Measurements from ENCODE around the gene FCRL4.

The FCRL4 gene

DNA sequence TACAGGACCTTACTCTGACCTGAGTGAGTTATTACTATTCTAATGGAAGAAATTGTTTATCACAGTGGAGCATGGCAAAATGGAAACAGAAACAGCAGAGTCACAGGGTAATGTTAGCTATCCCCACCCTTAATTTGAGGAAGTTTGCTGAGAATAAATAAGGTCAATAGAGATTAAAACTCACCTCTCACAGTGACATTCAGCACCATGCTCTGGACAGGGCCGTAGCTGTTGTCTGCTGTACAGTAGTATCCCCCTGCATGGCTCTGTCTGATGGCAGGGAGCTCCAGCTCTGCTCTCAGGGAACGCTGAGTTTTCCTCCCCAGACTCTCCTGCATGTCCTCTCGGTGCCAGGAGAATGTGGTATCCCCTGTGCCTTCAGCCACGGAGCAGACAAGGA, 11.9 kb downstream of the FCRL4 start:
- Histone ChIP-seq H3K4me3 (ENCODE audit: low read length in 2 of 2) (peak overlapping the region in 1 of 2 donors; percentile 43), H3K14ac (ENCODE audit: low read length) (no peak overlapping the region), H3K27me3 (ENCODE audit: control insufficient read depth in 3 of 3, insufficient read depth in 3 of 3, low read depth in 1 of 3, low read length in 3 of 3) (peaks cover 0 to 5% (median 0%) of the 10 kb centered on the region in 3 experiments), H3K36me3 (replicated peaks in 1 of 2; ENCODE audit: control insufficient read depth in 2 of 2, insufficient read depth in 2 of 2, low read length in 2 of 2) (no peaks in the 10 kb centered on the region), H3K4me1 (ENCODE audit: control insufficient read depth in 2 of 2, insufficient read depth in 1 of 2, low read depth in 1 of 2, low read length in 2 of 2) (no peaks in the 10 kb centered on the region), H3K4me2 (ENCODE audit: insufficient read depth, low read length, poor library complexity, severe bottlenecking) (no peak overlapping the region), H3K4ac (ENCODE audit: low read length) (no peak overlapping the region), H2AK5ac (ENCODE audit: low read depth, low read length) (no peak overlapping the region), H3K79me1 (ENCODE audit: low read depth, low read length) (no peaks in the 10 kb centered on the region), H4K8ac (ENCODE audit: low read depth, low read length) (no peak overlapping the region), H2BK120ac (ENCODE audit: low read depth, low read length) (no peak overlapping the region), H3K18ac (ENCODE audit: low read length) (no peak overlapping the region), H3K23ac (ENCODE audit: low read depth, low read length, poor library complexity) (no peak overlapping the region), H2AFZ (ENCODE audit: low read length) (no peak overlapping the region), H3K9ac (ENCODE audit: low read depth, low read length, poor library complexity) (no peak overlapping the region), H4K91ac (ENCODE audit: low read depth, low read length, poor library complexity) (no peak overlapping the region), H3K9me3 (replicated peaks in 1 of 2; ENCODE audit: control insufficient read depth in 2 of 2, insufficient read depth in 1 of 2, low read depth in 1 of 2, low read length in 2 of 2) (no peaks in the 10 kb centered on the region), H2BK15ac (ENCODE audit: low read length) (no peak overlapping the region), H2BK5ac (ENCODE audit: low read length) (no peak overlapping the region), H3K27ac (replicated peaks; ENCODE audit: low read length) (no peak overlapping the region), H2BK12ac (ENCODE audit: low read length) (no peak overlapping the region)
- DNase-seq (ENCODE audit: low spot score) = no peak
- no CpG with 5 or more reads among the region's 4 CpGs for WGBS, 2 donors (ENCODE audit: extremely low coverage in 2 of 2, insufficient read length in 2 of 2, insufficient replicate concordance in 1 of 2)

DNA sequence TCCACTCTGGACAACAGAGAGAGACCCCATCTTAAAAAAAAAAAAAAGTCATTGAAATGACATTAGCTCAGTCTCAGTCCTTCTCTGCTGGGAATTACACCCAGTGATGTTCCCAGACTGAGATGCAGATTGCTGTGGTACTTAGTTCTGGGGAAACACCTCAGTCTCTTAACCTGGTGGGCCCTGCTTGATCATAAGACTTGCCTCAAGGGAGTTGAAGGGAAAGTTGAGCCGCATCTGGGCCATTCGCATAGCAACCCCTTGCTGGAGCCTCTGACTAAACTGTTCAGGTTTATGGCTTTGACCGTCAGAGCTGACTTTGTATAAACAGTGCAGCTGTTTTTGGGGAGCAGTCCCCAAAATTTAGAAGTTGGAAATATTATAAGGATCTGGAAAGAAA, 13.4 kb downstream of the FCRL4 start:
- H3K36me3 ChIP-seq (replicated peaks in 1 of 2; ENCODE audit: control insufficient read depth in 2 of 2, insufficient read depth in 2 of 2, low read length in 2 of 2) = no peaks in the 10 kb centered on the region
- no peak overlapping the region for H2AK5ac ChIP-seq (ENCODE audit: low read depth, low read length)
- H3K23ac ChIP-seq (ENCODE audit: low read depth, low read length, poor library complexity) = no peak overlapping the region
- H2AFZ ChIP-seq (ENCODE audit: low read length) = no peak overlapping the region
- H3K4ac ChIP-seq (ENCODE audit: low read length) = no peak overlapping the region
- no peak overlapping the region for H2BK15ac ChIP-seq (ENCODE audit: low read length)
- H2BK12ac ChIP-seq (ENCODE audit: low read length) = no peak overlapping the region
- H3K9me3 ChIP-seq (replicated peaks in 1 of 2; ENCODE audit: control insufficient read depth in 2 of 2, insufficient read depth in 1 of 2, low read depth in 1 of 2, low read length in 2 of 2) = no peaks in the 10 kb centered on the region
- H3K27ac ChIP-seq (replicated peaks; ENCODE audit: low read length) = no peak overlapping the region
- H4K91ac ChIP-seq (ENCODE audit: low read depth, low read length, poor library complexity) = no peak overlapping the region
- no peak overlapping the region for H3K4me2 ChIP-seq (ENCODE audit: insufficient read depth, low read length, poor library complexity, severe bottlenecking)
- no peak overlapping the region for H2BK5ac ChIP-seq (ENCODE audit: low read length)
- no peaks in the 10 kb centered on the region for H3K4me1 ChIP-seq (ENCODE audit: control insufficient read depth in 2 of 2, insufficient read depth in 1 of 2, low read depth in 1 of 2, low read length in 2 of 2)
- H3K18ac ChIP-seq (ENCODE audit: low read length) = no peak overlapping the region
- no peak overlapping the region for H4K8ac ChIP-seq (ENCODE audit: low read depth, low read length)
- peaks cover 0 to 5% (median 0%) of the 10 kb centered on the region in 3 experiments for H3K27me3 ChIP-seq (ENCODE audit: control insufficient read depth in 3 of 3, insufficient read depth in 3 of 3, low read depth in 1 of 3, low read length in 3 of 3)
- no peak overlapping the region for H3K14ac ChIP-seq (ENCODE audit: low read length)
- H2BK120ac ChIP-seq (ENCODE audit: low read depth, low read length) = no peak overlapping the region
- no CpG with 5 or more reads among the region's 3 CpGs for WGBS, 2 donors (ENCODE audit: extremely low coverage in 2 of 2, insufficient read length in 2 of 2, insufficient replicate concordance in 1 of 2)
- no peak overlapping the region for H3K9ac ChIP-seq (ENCODE audit: low read depth, low read length, poor library complexity)
- no peaks in the 10 kb centered on the region for H3K79me1 ChIP-seq (ENCODE audit: low read depth, low read length)
- no peak for DNase-seq (ENCODE audit: low spot score)
- H3K4me3 ChIP-seq (ENCODE audit: low read length in 2 of 2) = no peak overlapping the region

DNA sequence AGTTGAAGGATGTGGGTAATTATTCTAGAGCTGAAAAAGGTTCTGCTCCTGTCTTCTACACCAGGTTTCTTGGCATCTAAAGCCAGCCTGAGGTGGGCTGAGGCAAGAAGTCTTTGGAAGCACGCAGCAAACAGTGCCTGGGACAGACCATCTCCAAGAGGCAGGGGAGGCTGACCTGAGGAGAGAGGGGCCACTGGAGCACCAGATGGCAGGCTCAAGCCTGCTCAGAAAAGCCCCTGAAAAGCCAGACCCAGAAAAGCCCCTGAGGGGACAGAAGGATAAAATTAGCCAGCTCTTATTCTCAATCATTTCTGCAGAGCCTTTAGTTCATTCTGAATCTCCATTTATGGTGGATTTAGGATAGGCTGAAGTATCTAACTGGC, 17.1 kb downstream of the FCRL4 start:
- Histone ChIP-seq H3K4ac (ENCODE audit: low read length) (no peak overlapping the region), H2AK5ac (ENCODE audit: low read depth, low read length) (no peak overlapping the region), H3K79me1 (ENCODE audit: low read depth, low read length) (no peaks in the 10 kb centered on the region), H3K36me3 (replicated peaks in 1 of 2; ENCODE audit: control insufficient read depth in 2 of 2, insufficient read depth in 2 of 2, low read length in 2 of 2) (no peaks in the 10 kb centered on the region), H3K27me3 (ENCODE audit: control insufficient read depth in 3 of 3, insufficient read depth in 3 of 3, low read depth in 1 of 3, low read length in 3 of 3) (no peaks in the 10 kb centered on the region), H3K18ac (ENCODE audit: low read length) (no peak overlapping the region), H2BK12ac (ENCODE audit: low read length) (no peak overlapping the region), H4K8ac (ENCODE audit: low read depth, low read length) (no peak overlapping the region), H3K9ac (ENCODE audit: low read depth, low read length, poor library complexity) (no peak overlapping the region), H3K4me1 (ENCODE audit: control insufficient read depth in 2 of 2, insufficient read depth in 1 of 2, low read depth in 1 of 2, low read length in 2 of 2) (no peaks in the 10 kb centered on the region), H3K27ac (replicated peaks; ENCODE audit: low read length) (no peak overlapping the region), H2BK15ac (ENCODE audit: low read length) (no peak overlapping the region), H2BK120ac (ENCODE audit: low read depth, low read length) (no peak overlapping the region), H3K23ac (ENCODE audit: low read depth, low read length, poor library complexity) (no peak overlapping the region), H2AFZ (ENCODE audit: low read length) (no peak overlapping the region), H3K9me3 (replicated peaks in 1 of 2; ENCODE audit: control insufficient read depth in 2 of 2, insufficient read depth in 1 of 2, low read depth in 1 of 2, low read length in 2 of 2) (no peaks in the 10 kb centered on the region), H3K14ac (ENCODE audit: low read length) (no peak overlapping the region), H3K4me3 (ENCODE audit: low read length in 2 of 2) (no peak overlapping the region), H2BK5ac (ENCODE audit: low read length) (no peak overlapping the region), H3K4me2 (ENCODE audit: insufficient read depth, low read length, poor library complexity, severe bottlenecking) (no peak overlapping the region), H4K91ac (ENCODE audit: low read depth, low read length, poor library complexity) (no peak overlapping the region)
- DNase-seq (ENCODE audit: low spot score) = no peak
- WGBS, 2 donors (ENCODE audit: extremely low coverage in 2 of 2, insufficient read length in 2 of 2, insufficient replicate concordance in 1 of 2) = no CpG with 5 or more reads among the region's 1 CpG

DNA sequence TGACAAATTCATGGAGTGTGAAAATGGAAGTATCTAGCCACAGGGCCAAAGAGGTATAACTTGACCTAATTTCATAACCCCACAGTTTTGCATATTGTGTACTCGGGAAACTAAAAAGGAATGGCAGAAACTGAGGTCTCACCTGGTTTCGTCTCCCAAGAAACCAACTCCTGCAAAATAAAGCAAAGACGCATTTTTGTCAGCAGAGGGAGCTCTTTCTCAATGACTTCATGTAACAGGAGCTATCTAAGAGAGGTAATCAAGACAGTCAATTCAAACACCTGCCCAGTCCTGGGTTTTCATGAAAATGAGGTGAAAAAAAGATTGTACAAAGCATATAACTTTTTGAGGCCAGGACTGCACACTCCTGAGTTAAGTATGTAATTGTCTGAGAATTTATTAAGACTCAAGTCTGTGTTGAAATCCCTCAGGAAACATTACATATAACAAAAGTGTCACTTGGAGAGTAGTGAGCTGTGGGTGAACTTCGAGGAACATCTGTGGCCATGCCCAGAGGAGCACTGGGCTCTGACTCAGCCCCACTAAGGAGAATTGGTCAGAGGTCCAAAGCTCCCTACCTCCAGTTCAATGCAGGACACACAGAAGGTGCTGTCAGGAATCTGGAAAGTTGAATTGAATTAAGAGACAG, 17.6 kb downstream of the FCRL4 start:
- H3K23ac ChIP-seq (ENCODE audit: low read depth, low read length, poor library complexity) = no peak overlapping the region
- H3K4me3 ChIP-seq (ENCODE audit: low read length in 2 of 2) = no peak overlapping the region
- no peaks in the 10 kb centered on the region for H3K27me3 ChIP-seq (ENCODE audit: control insufficient read depth in 3 of 3, insufficient read depth in 3 of 3, low read depth in 1 of 3, low read length in 3 of 3)
- no peak overlapping the region for H4K91ac ChIP-seq (ENCODE audit: low read depth, low read length, poor library complexity)
- H3K27ac ChIP-seq (replicated peaks; ENCODE audit: low read length) = no peak overlapping the region
- H3K79me1 ChIP-seq (ENCODE audit: low read depth, low read length) = no peaks in the 10 kb centered on the region
- no peaks in the 10 kb centered on the region for H3K4me1 ChIP-seq (ENCODE audit: control insufficient read depth in 2 of 2, insufficient read depth in 1 of 2, low read depth in 1 of 2, low read length in 2 of 2)
- no peak overlapping the region for H3K18ac ChIP-seq (ENCODE audit: low read length)
- H3K4ac ChIP-seq (ENCODE audit: low read length) = no peak overlapping the region
- H2BK5ac ChIP-seq (ENCODE audit: low read length) = no peak overlapping the region
- H4K8ac ChIP-seq (ENCODE audit: low read depth, low read length) = no peak overlapping the region
- H2AFZ ChIP-seq (ENCODE audit: low read length) = no peak overlapping the region
- no peak overlapping the region for H3K14ac ChIP-seq (ENCODE audit: low read length)
- H3K4me2 ChIP-seq (ENCODE audit: insufficient read depth, low read length, poor library complexity, severe bottlenecking) = no peak overlapping the region
- H2BK120ac ChIP-seq (ENCODE audit: low read depth, low read length) = no peak overlapping the region
- H3K9ac ChIP-seq (ENCODE audit: low read depth, low read length, poor library complexity) = no peak overlapping the region
- H3K9me3 ChIP-seq (replicated peaks in 1 of 2; ENCODE audit: control insufficient read depth in 2 of 2, insufficient read depth in 1 of 2, low read depth in 1 of 2, low read length in 2 of 2) = no peaks in the 10 kb centered on the region
- no CpG with 5 or more reads among the region's 4 CpGs for WGBS, 2 donors (ENCODE audit: extremely low coverage in 2 of 2, insufficient read length in 2 of 2, insufficient replicate concordance in 1 of 2)
- no peak overlapping the region for H2AK5ac ChIP-seq (ENCODE audit: low read depth, low read length)
- peak; percentile 64 for DNase-seq (ENCODE audit: low spot score)
- no peak overlapping the region for H2BK15ac ChIP-seq (ENCODE audit: low read length)
- no peak overlapping the region for H2BK12ac ChIP-seq (ENCODE audit: low read length)
- no peaks in the 10 kb centered on the region for H3K36me3 ChIP-seq (replicated peaks in 1 of 2; ENCODE audit: control insufficient read depth in 2 of 2, insufficient read depth in 2 of 2, low read length in 2 of 2)
